ENCODE measurements around the gene UFC1.

DNA sequence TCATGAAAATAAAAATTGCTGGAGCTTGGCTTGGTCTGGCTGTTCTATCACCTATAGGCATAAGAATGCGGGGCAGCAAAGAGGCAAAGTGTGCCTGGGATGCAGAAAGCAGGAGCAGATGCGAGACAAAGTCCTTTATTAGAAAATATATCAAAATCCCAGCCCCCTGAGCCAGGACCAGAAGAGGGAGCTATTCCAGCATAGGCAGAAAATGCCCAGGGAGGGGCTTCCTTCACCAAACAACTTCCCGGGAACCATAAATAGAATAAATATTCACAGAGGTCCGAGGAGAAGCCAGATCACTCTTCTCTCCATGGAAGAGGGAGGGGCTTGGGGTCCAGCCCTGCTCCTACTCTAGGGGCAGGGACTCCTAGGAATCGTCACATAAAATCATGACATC is 17.4 kb downstream of the UFC1 start:
- TF ChIP-seq TBP (CRISPR knock-in tag; IDR thresholded peaks at IDR 0.05): no peak
- no peak for TF ChIP-seq EP300 (IDR thresholded peaks at IDR 0.05; ENCODE audit: low read depth in 2 of 2, low read length in 2 of 2)
- no peak for TF ChIP-seq EP300 (CRISPR knock-in tag; IDR thresholded peaks at IDR 0.05; ENCODE audit: borderline replicate concordance)
- TF ChIP-seq, protein P1, sequence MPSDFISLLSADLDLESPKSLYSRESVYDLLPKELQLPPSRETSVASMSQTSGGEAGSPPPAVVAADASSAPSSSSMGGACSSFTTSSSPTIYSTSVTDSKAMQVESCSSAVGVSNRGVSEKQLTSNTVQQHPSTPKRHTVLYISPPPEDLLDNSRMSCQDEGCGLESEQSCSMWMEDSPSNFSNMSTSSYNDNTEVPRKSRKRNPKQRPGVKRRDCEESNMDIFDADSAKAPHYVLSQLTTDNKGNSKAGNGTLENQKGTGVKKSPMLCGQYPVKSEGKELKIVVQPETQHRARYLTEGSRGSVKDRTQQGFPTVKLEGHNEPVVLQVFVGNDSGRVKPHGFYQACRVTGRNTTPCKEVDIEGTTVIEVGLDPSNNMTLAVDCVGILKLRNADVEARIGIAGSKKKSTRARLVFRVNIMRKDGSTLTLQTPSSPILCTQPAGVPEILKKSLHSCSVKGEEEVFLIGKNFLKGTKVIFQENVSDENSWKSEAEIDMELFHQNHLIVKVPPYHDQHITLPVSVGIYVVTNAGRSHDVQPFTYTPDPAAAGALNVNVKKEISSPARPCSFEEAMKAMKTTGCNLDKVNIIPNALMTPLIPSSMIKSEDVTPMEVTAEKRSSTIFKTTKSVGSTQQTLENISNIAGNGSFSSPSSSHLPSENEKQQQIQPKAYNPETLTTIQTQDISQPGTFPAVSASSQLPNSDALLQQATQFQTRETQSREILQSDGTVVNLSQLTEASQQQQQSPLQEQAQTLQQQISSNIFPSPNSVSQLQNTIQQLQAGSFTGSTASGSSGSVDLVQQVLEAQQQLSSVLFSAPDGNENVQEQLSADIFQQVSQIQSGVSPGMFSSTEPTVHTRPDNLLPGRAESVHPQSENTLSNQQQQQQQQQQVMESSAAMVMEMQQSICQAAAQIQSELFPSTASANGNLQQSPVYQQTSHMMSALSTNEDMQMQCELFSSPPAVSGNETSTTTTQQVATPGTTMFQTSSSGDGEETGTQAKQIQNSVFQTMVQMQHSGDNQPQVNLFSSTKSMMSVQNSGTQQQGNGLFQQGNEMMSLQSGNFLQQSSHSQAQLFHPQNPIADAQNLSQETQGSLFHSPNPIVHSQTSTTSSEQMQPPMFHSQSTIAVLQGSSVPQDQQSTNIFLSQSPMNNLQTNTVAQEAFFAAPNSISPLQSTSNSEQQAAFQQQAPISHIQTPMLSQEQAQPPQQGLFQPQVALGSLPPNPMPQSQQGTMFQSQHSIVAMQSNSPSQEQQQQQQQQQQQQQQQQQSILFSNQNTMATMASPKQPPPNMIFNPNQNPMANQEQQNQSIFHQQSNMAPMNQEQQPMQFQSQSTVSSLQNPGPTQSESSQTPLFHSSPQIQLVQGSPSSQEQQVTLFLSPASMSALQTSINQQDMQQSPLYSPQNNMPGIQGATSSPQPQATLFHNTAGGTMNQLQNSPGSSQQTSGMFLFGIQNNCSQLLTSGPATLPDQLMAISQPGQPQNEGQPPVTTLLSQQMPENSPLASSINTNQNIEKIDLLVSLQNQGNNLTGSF (CRISPR knock-in tag; IDR thresholded peaks at IDR 0.05): no peak
- no peak for TF ChIP-seq EZH2 (conservative IDR thresholded peaks at IDR 0.05; ENCODE audit: low read depth, low read length)
- TF ChIP-seq CBX5 (CRISPR knock-in tag; IDR thresholded peaks at IDR 0.05; ENCODE audit: borderline replicate concordance): no peak
- no peak for TF ChIP-seq POLR2AphosphoS5 (IDR thresholded peaks at IDR 0.05; ENCODE audit: low read depth, low read length)
- TF ChIP-seq ZNF33B (CRISPR knock-in tag; IDR thresholded peaks at IDR 0.05): no peak
- TF ChIP-seq, protein P2, sequence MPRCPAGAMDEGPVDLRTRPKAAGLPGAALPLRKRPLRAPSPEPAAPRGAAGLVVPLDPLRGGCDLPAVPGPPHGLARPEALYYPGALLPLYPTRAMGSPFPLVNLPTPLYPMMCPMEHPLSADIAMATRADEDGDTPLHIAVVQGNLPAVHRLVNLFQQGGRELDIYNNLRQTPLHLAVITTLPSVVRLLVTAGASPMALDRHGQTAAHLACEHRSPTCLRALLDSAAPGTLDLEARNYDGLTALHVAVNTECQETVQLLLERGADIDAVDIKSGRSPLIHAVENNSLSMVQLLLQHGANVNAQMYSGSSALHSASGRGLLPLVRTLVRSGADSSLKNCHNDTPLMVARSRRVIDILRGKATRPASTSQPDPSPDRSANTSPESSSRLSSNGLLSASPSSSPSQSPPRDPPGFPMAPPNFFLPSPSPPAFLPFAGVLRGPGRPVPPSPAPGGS (CRISPR knock-in tag; IDR thresholded peaks at IDR 0.05): no peak
- TF ChIP-seq HCFC1 (IDR thresholded peaks at IDR 0.05; ENCODE audit: low read depth, low read length): no peak

All from HepG2 (cell line).